ENCODE data around the gene MACIR. TPM values are rescaled to one million over a fixed set of nuclear protein-coding genes. Genes with fewer than 3 reads are reported as not detected.

MACIR gene
- total and polyA plus RNA-seq, 2 donors: 6.0 to 7.6 TPM

DNA sequence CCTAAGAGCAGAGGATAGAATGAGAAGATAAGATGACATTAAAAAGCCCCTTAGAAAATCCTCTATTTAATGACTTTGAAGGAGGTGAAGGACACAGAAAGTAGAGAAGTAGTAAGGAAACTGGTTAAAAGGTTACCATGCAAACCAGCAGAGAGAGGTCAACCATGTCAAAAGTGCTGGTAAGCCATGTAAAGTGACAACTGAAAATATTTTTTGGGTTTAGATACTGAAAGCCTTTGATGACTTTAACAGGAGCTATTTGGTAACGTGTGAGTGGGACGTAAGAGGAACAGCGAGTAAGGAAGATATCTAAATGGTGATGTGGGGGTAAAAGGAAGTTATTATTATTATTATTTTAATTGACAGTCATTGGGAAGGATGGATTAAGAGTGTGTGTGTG lies 56.9 kb downstream of the MACIR start:
- no peaks in the 10 kb centered on the region for H3K27me3 ChIP-seq (ENCODE audit: control insufficient read depth in 2 of 2, insufficient read depth in 1 of 2, low read length in 1 of 2)
- H3K9me3 ChIP-seq (ENCODE audit: control insufficient read depth in 2 of 2, insufficient read depth in 1 of 2, low read length in 1 of 2): no peaks in the 10 kb centered on the region
- no peak for DNase-seq (ENCODE audit: low read depth in 6 of 9, low spot score in 9 of 9)
- no peak overlapping the region for H3K4me3 ChIP-seq (ENCODE audit: low read length in 2 of 2)
- H3K36me3 ChIP-seq (ENCODE audit: control insufficient read depth in 2 of 2, insufficient read depth in 2 of 2, low read length in 1 of 2): no peaks in the 10 kb centered on the region
- WGBS: 94% methylated on average over 3 of the region's 3 CpGs
- no peak overlapping the region for H3K27ac ChIP-seq (ENCODE audit: low read depth in 1 of 2, low read length in 1 of 2)
- no peaks in the 10 kb centered on the region for H3K4me1 ChIP-seq (ENCODE audit: control insufficient read depth in 2 of 2, insufficient read depth in 2 of 2, low read length in 2 of 2)

DNA sequence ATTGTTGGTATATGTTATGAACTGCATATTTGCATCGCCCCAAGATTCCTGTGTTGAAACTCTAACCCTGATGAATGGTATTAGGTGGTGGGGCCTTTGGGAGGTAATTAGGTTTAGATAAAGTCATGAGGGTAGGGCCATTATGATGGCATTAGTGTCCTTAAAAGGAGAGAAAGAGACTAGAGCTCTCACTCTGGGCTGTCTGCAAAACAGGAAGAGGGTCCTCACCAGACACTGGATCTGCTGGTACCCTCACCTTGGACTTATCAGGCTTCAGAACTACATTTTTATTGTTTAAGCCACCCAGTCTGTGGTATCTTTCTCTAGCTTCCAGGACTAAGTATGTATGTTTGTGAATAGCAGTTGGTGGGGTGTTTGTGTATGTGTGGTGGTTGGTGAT lies 68.9 kb downstream of the MACIR start:
- H3K27ac ChIP-seq (ENCODE audit: low read depth in 1 of 2, low read length in 1 of 2): no peak overlapping the region
- H3K36me3 ChIP-seq (ENCODE audit: control insufficient read depth in 2 of 2, insufficient read depth in 2 of 2, low read length in 1 of 2): no peaks in the 10 kb centered on the region
- no peaks in the 10 kb centered on the region for H3K9me3 ChIP-seq (ENCODE audit: control insufficient read depth in 2 of 2, insufficient read depth in 1 of 2, low read length in 1 of 2)
- no peaks in the 10 kb centered on the region for H3K27me3 ChIP-seq (ENCODE audit: control insufficient read depth in 2 of 2, insufficient read depth in 1 of 2, low read length in 1 of 2)
- DNase-seq (ENCODE audit: low read depth in 6 of 9, low spot score in 9 of 9): no peak
- 92% methylated on average over 1 of the region's 1 CpG for WGBS
- no peaks in the 10 kb centered on the region for H3K4me1 ChIP-seq (ENCODE audit: control insufficient read depth in 2 of 2, insufficient read depth in 2 of 2, low read length in 2 of 2)
- H3K4me3 ChIP-seq (ENCODE audit: low read length in 2 of 2): no peak overlapping the region

GRCh38 chr5:103327893-103328292 lies 69.3 kb downstream of the MACIR start:
- no peak overlapping the region for H3K27ac ChIP-seq (ENCODE audit: low read depth in 1 of 2, low read length in 1 of 2)
- DNase-seq (ENCODE audit: low read depth in 6 of 9, low spot score in 9 of 9): no peak
- H3K4me1 ChIP-seq (ENCODE audit: control insufficient read depth in 2 of 2, insufficient read depth in 2 of 2, low read length in 2 of 2): no peaks in the 10 kb centered on the region
- no peaks in the 10 kb centered on the region for H3K9me3 ChIP-seq (ENCODE audit: control insufficient read depth in 2 of 2, insufficient read depth in 1 of 2, low read length in 1 of 2)
- no peaks in the 10 kb centered on the region for H3K36me3 ChIP-seq (ENCODE audit: control insufficient read depth in 2 of 2, insufficient read depth in 2 of 2, low read length in 1 of 2)
- no peak overlapping the region for H3K4me3 ChIP-seq (ENCODE audit: low read length in 2 of 2)
- no peaks in the 10 kb centered on the region for H3K27me3 ChIP-seq (ENCODE audit: control insufficient read depth in 2 of 2, insufficient read depth in 1 of 2, low read length in 1 of 2)

Other genes with a start within 250 kb of the MACIR start
- gene GIN1, start 138.6 kb upstream of the MACIR start, total RNA-seq: 9.6 TPM
- gene GIN1, start 138.6 kb upstream of the MACIR start, polyA plus RNA-seq: 6.2 TPM
- gene PPIP5K2, start 138.5 kb upstream of the MACIR start, total RNA-seq: 46.6 TPM
- gene PPIP5K2, start 138.5 kb upstream of the MACIR start, polyA plus RNA-seq: 46.8 TPM